ENCODE measurements around the gene IKZF5. TPM values are rescaled to one million over a fixed set of nuclear protein-coding genes. Genes with fewer than 3 reads are reported as not detected.

IKZF5 gene
- total and polyA plus RNA-seq, 9 of the 15 experiments (the other 6 are each of a cell fraction or from before 2014, with no cell fraction given) = 3.8 to 19.6 (median 12.4) TPM

DNA sequence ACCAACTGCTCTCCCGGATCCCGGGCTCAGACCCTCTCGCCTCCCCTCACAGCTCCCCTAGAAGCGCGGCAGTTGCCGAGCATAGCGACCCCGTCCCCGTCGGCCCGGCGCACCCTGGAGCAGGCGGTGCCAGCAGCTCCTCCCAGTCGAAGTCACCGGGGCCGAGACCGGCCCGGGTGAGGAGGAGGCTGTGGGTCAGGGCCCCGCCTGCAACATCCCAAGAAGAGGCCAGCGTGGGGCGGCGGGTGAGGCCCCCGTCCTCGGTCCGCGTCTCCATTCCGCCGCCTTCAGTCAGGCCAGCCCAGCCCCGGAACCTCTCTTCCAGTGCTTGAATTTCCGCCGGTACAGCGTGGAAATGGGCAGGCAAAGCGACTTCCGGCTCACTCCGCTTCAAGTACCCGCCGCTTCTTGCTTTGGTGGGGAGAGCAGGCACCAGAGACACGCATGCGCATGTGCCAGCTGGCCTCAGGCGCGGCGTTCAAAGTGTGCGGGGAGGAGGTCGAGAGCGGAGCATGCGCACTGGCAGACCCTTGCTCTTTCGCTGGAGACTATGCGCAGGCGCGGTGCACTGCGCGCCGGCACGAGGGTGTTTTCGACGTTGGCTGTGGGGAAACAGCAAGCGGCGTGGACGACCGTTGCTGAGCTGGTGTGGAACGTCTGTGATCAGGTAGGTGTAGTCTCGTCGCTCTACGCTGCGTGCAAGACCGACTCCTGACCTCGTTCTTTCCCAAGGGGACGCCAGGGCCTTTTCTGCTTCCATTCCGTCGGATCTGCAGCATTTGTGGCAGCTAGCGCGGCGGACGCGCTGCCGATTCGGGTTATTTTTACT is 54.5 kb downstream of the IKZF5 start, which contains the start of gene C10orf88 (continued):
- TF ChIP-seq NONO (IDR thresholded peaks at IDR 0.05; ENCODE audit: low read depth in 2 of 2, low read length in 1 of 2) (no peak), ILF3 (IDR thresholded peaks at IDR 0.05; ENCODE audit: borderline replicate concordance) (no peak), ETV1 (tag; conservative IDR thresholded peaks at IDR 0.05; ENCODE audit: low read depth) (peak; percentile 57), ZNF224 (CRISPR knock-in tag; IDR thresholded peaks at IDR 0.05) (no peak), RBFOX2 (IDR thresholded peaks at IDR 0.05; ENCODE audit: low read depth, low read length) (peak; percentile 85), NFYB (IDR thresholded peaks at IDR 0.05; ENCODE audit: extremely low read depth, insufficient read length) (no peak), PTBP1 (IDR thresholded peaks at IDR 0.05; ENCODE audit: low read depth, low read length) (no peak), SRSF1 (IDR thresholded peaks at IDR 0.05; ENCODE audit: low read depth, low read length) (no peak), PTTG1 (tag; IDR thresholded peaks at IDR 0.05; ENCODE audit: low read depth) (no peak), ELF1 (tag; IDR thresholded peaks at IDR 0.05) (no peak), MEIS2 (IDR thresholded peaks at IDR 0.05; ENCODE audit: partially characterized antibody) (peak; percentile 98), ESRRB (CRISPR knock-in tag; IDR thresholded peaks at IDR 0.05; ENCODE audit: borderline replicate concordance) (no peak), POLR2G (IDR thresholded peaks at IDR 0.05; ENCODE audit: low read depth, low read length) (peak; percentile 87), PML (IDR thresholded peaks at IDR 0.05; ENCODE audit: low read length) (no peak), NUFIP1 (IDR thresholded peaks at IDR 0.05; ENCODE audit: partially characterized antibody) (no peak), NELFE (IDR thresholded peaks at IDR 0.05; ENCODE audit: insufficient read depth, insufficient read length) (no peak), RBM14 (IDR thresholded peaks at IDR 0.05; ENCODE audit: borderline replicate concordance, insufficient read depth, low read depth, low read length) (no peak), RNF2 (IDR thresholded peaks at IDR 0.05) (peak; percentile 88), SNRNP70 (optimal IDR thresholded peaks at IDR 0.05; ENCODE audit: low read depth, low read length) (no peak), STAG1 (CRISPR knock-in tag; IDR thresholded peaks at IDR 0.05; ENCODE audit: borderline replicate concordance) (no peak), SOX6 (IDR thresholded peaks at IDR 0.05) (0 out of 2 replicates have a peak, but pooled peaks have one; percentile 13), SMARCC2 (IDR thresholded peaks at IDR 0.05; ENCODE audit: low read depth) (no peak)
- TF ChIP-seq, protein P1, sequence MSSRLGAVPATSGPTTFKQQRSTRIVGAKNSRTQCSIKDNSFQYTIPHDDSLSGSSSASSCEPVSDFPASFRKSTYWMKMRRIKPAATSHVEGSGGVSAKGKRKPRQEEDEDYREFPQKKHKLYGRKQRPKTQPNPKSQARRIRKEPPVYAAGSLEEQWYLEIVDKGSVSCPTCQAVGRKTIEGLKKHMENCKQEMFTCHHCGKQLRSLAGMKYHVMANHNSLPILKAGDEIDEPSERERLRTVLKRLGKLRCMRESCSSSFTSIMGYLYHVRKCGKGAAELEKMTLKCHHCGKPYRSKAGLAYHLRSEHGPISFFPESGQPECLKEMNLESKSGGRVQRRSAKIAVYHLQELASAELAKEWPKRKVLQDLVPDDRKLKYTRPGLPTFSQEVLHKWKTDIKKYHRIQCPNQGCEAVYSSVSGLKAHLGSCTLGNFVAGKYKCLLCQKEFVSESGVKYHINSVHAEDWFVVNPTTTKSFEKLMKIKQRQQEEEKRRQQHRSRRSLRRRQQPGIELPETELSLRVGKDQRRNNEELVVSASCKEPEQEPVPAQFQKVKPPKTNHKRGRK (tag; IDR thresholded peaks at IDR 0.05) = no peak
- TF ChIP-seq, protein P2, sequence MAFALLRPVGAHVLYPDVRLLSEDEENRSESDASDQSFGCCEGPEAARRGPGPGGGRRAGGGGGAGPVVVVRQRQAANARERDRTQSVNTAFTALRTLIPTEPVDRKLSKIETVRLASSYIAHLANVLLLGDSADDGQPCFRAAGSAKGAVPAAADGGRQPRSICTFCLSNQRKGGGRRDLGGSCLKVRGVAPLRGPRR (CRISPR knock-in tag; IDR thresholded peaks at IDR 0.05) = no peak

Measured in K562 (cell line).